Vagina (tissue), 2 donors: ENCODE results near the gene FMC1. TPM values are rescaled to one million over a fixed set of nuclear protein-coding genes. Genes with fewer than 3 reads are reported as not detected.

ENCODE experiments used
- DNase-seq, 2 donors: peaks; one replicate each; pipeline ENCODE4 v3.0.0-alpha.2; 2017; ENCODE audit errors: extremely low spot score in 2 of 2
- H3K27ac ChIP-seq: fragments of 200-600 bp; sonication (generic); one replicate; pipeline ENCODE4 v1.5.1; 2019
- H3K27me3 ChIP-seq: fragments of 200-600 bp; sonication (generic); one replicate; pipeline ENCODE4 v1.5.1; 2019
- H3K36me3 ChIP-seq, 2 donors: fragments of 200-600 bp; sonication (generic); one replicate each; pipeline ENCODE4 v1.5.1; 2017 to 2019
- H3K4me1 ChIP-seq: fragments of 200-600 bp; sonication (generic); one replicate; pipeline ENCODE4 v1.5.1; 2019
- H3K4me3 ChIP-seq, 2 donors: fragments of 200-600 bp; sonication (generic); 1 replicate in 1 of 2; 2 replicates in 1 of 2; pipeline ENCODE4 v1.5.1; 2016 to 2019
- H3K9me3 ChIP-seq: fragments of 200-600 bp; sonication (generic); one replicate; pipeline ENCODE4 v1.5.1; 2019
- POLR2A ChIP-seq, 2 donors: fragments of 450-650 bp; IDR thresholded peaks; one replicate each; pipeline ENCODE4 v1.6.1; 2017; ENCODE audit warnings: antibody characterized with exemption in 2 of 2, mild to moderate bottlenecking in 2 of 2, moderate library complexity in 2 of 2
- POLR2AphosphoS5 ChIP-seq, 2 donors: sonication (generic); formaldehyde crosslinking; IDR thresholded peaks; one replicate each; pipeline ENCODE4 v1.9.0; 2017; ENCODE audit warnings: antibody characterized with exemption in 2 of 2, mild to moderate bottlenecking in 2 of 2, low read depth in 1 of 2; ENCODE audit not compliant: insufficient read depth in 1 of 2
- intact Hi-C: fragments of 100-400 bp; cut with DNase I; formaldehyde crosslinking; loops from one replicate; pipeline ENCODE4 v1.15.1; 2023
- total RNA-seq: library from RNA; depleted of rRNA; stranded (reverse); fragments of >200 nt; gene quantifications from one replicate; pipeline ENCODE4 v1.2.3, GENCODE V29; 2016
- TF ChIP-seq, protein P1 (sequence below), 3 experiments: fragments of 450-650 bp in 2 of 3; fragments of 200-600 bp in 1 of 3; sonication (generic) in 1 of 3; IDR thresholded peaks; one replicate each; pipeline ENCODE4 v1.5.1; 2017 to 2019; ENCODE audit warnings: antibody characterized with exemption in 3 of 3, mild to moderate bottlenecking in 2 of 3, moderate library complexity in 2 of 3

Gene FMC1
- total RNA-seq, 1 donor from 2014 or later: 8.6 TPM

- Histone ChIP-seq H3K36me3 (peaks cover 0 to 24% of the 10 kb centered on the region in 2 donors), H3K27me3 (no peaks in the 10 kb centered on the region), H3K27ac (no peak overlapping the region), H3K4me1 (no peaks in the 10 kb centered on the region), H3K9me3 (no peaks in the 10 kb centered on the region), H3K4me3 (no peak overlapping the region)
- TF ChIP-seq, protein P1, sequence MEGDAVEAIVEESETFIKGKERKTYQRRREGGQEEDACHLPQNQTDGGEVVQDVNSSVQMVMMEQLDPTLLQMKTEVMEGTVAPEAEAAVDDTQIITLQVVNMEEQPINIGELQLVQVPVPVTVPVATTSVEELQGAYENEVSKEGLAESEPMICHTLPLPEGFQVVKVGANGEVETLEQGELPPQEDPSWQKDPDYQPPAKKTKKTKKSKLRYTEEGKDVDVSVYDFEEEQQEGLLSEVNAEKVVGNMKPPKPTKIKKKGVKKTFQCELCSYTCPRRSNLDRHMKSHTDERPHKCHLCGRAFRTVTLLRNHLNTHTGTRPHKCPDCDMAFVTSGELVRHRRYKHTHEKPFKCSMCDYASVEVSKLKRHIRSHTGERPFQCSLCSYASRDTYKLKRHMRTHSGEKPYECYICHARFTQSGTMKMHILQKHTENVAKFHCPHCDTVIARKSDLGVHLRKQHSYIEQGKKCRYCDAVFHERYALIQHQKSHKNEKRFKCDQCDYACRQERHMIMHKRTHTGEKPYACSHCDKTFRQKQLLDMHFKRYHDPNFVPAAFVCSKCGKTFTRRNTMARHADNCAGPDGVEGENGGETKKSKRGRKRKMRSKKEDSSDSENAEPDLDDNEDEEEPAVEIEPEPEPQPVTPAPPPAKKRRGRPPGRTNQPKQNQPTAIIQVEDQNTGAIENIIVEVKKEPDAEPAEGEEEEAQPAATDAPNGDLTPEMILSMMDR (IDR thresholded peaks at IDR 0.05): no peak
- TF ChIP-seq POLR2AphosphoS5 (IDR thresholded peaks at IDR 0.05; ENCODE audit: insufficient read depth in 1 of 2, low read depth in 1 of 2) (no peak), POLR2A (IDR thresholded peaks at IDR 0.05) (no peak)
- DNase-seq: no peak
- intact Hi-C loops: no loop called here
These were observed 43.3 kb upstream of the FMC1 start for GRCh38 chr7:139297795-139298194.

DNA sequence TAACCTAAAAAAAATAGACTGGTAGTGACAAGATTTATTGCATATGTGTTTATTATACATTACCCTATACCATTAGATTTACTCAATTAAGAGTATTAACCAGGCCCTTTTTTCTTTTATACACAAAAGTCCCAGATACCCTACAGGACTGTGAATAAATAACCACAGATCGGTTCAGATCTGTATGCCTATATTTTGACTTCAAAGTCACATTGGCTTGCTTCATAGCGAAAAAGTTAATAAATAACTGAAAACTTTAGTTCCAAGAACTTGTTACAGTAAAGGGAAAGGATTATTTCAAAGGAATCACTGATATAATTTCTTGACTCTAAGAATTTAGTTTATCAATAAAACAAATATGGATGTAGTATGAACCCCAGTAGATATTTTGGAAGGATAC lies 41.8 kb upstream of the FMC1 start:
- Histone ChIP-seq H3K9me3 (no peaks in the 10 kb centered on the region), H3K4me1 (no peaks in the 10 kb centered on the region), H3K27me3 (no peaks in the 10 kb centered on the region), H3K36me3 (peaks cover 0 to 23% of the 10 kb centered on the region in 2 donors), H3K4me3 (no peak overlapping the region), H3K27ac (no peak overlapping the region)
- no peak for DNase-seq
- TF ChIP-seq POLR2A (IDR thresholded peaks at IDR 0.05) (no peak), POLR2AphosphoS5 (IDR thresholded peaks at IDR 0.05; ENCODE audit: insufficient read depth in 1 of 2, low read depth in 1 of 2) (no peak)
- TF ChIP-seq, protein P1 (IDR thresholded peaks at IDR 0.05): no peak
- intact Hi-C loops: no loop called here

DNA sequence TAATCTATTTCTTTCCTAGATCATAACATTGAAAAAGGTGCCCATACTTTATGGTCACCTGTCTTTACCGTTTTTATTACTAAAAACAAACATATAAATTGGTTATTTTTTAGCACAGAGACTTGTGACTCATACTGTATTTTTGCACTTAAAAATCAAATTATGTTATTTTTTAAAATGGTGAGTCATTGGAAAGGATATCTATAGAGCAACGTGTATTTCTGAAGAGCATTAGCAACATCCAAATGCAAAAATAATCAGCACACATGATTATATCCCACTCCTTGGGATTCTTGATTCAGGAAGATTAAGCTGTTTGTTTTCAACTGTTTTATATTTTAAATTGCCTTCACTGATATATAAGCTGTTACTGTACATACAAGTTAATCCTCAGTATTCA lies 40.7 kb upstream of the FMC1 start:
- no peaks in the 10 kb centered on the region for H3K27me3 ChIP-seq
- H3K4me3 ChIP-seq: no peak overlapping the region
- H3K4me1 ChIP-seq: no peaks in the 10 kb centered on the region
- no peak overlapping the region for H3K27ac ChIP-seq
- no peaks in the 10 kb centered on the region for H3K9me3 ChIP-seq
- intact Hi-C loops: no loop called here
- TF ChIP-seq POLR2AphosphoS5 (IDR thresholded peaks at IDR 0.05; ENCODE audit: insufficient read depth in 1 of 2, low read depth in 1 of 2): no peak
- TF ChIP-seq, protein P1 (IDR thresholded peaks at IDR 0.05): no peak
- no peak for TF ChIP-seq POLR2A (IDR thresholded peaks at IDR 0.05)
- no peak for DNase-seq
- peaks cover 0 to 24% of the 10 kb centered on the region in 2 donors for H3K36me3 ChIP-seq

DNA sequence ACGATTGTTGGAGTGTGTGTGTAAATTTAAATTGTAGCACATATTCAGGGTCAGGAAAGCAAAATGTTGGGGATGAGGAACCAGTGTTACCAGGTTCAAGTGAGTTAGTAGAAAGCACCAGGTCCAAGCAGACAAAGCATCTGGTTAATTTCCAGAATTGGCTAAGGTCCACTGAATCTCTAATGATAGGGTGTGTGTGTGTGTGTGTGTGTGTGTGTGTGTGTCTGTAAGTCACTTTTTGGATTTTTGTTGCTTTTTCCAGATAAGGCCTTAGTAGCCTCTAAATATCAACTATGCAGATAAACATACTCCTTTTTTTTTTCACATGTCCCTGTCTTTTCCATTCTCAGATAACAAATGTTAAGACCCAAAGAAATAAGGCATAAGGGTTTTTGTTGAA lies 36.6 kb upstream of the FMC1 start:
- Histone ChIP-seq H3K4me3 (no peak overlapping the region), H3K4me1 (no peaks in the 10 kb centered on the region), H3K27me3 (no peaks in the 10 kb centered on the region), H3K36me3 (peaks cover 0 to 19% of the 10 kb centered on the region in 2 donors), H3K27ac (no peak overlapping the region), H3K9me3 (no peaks in the 10 kb centered on the region)
- DNase-seq: no peak
- intact Hi-C loops: no loop called here
- TF ChIP-seq POLR2AphosphoS5 (IDR thresholded peaks at IDR 0.05; ENCODE audit: insufficient read depth in 1 of 2, low read depth in 1 of 2): no peak
- no peak for TF ChIP-seq POLR2A (IDR thresholded peaks at IDR 0.05)
- TF ChIP-seq, protein P1 (IDR thresholded peaks at IDR 0.05): no peak

GRCh38 chr7:139317939-139318505 lies 23.1 kb upstream of the FMC1 start:
- no peak overlapping the region for H3K4me3 ChIP-seq
- H3K9me3 ChIP-seq: no peaks in the 10 kb centered on the region
- no peaks in the 10 kb centered on the region for H3K36me3 ChIP-seq
- H3K27me3 ChIP-seq: no peaks in the 10 kb centered on the region
- intact Hi-C loops: no loop called here
- DNase-seq: no peak
- TF ChIP-seq POLR2AphosphoS5 (IDR thresholded peaks at IDR 0.05; ENCODE audit: insufficient read depth in 1 of 2, low read depth in 1 of 2): no peak
- no peaks in the 10 kb centered on the region for H3K4me1 ChIP-seq
- no peak overlapping the region for H3K27ac ChIP-seq
